HG03442 (cell line): Measurements from ENCODE around the gene FGD4.

ENCODE experiments used
- ATAC-seq: cut with Tn5 transposase; IDR thresholded peaks from one replicate; pipeline ENCODE4 v1.9.1; 2021; ENCODE audit warnings: mild to moderate bottlenecking, moderate library complexity; ENCODE audit not compliant: unreplicated experiment

Gene FGD4

DNA sequence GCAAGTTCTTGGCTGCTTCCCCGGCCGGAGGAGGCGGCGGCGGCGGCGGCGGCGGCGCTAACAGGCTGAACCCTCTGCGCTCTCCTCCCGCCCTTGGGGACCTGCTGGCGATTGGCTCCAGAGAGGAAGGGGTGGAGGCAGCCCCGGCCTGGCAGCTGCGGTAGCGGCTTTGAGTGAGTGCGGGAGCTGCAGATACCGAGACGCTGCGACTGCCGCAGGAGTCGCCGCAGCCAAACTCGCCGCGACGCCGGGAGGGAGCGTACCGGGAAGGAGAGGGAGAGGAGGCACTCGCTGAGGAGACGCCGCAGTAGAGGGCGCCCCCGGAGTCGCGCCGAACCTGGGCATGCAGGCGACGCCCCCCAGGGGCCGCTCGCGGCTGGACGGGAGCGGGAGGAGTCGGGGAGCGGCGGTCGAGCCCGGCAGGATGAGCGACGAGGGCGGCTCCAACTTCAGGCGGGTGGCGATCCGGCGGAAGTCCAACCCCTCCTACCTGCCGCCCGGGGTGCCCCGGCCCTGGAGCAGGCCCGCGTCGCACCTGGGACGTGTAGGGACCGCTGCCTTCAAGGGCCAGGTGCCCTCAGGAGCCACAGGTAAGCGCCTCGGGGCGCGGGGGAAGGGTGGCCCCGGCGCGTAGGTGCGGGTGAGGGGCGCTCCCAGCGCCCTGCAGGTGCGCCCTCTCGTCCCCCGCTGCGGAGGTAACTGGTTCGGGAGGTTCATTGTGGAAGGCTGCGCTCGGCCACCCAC lies at the start of gene FGD4:
Gene FGD4 (plus strand): TSS at position 189 of the 744 bp plus-strand sequence.
- peak; percentile 86 for ATAC-seq

DNA sequence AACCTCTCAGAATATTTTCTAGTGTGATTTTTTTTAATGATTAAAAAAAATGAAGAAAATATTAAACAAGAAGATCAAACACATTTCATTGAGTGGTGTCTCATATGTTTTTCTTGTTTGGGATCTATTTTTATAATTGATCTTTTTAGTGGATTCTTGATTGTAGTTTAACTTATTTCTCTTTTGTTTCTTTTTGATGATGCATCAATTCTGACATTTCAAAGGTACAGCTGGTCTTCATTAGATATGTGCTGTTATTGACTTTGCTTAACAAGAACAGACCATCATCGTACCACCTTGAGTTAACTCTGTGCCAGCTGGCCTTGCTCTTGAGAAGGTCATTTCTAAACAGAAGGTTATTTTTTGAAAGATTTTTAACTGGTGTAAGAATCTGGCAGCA lies 45.8 kb upstream of the FGD4 start:
- ATAC-seq: no peak

DNA sequence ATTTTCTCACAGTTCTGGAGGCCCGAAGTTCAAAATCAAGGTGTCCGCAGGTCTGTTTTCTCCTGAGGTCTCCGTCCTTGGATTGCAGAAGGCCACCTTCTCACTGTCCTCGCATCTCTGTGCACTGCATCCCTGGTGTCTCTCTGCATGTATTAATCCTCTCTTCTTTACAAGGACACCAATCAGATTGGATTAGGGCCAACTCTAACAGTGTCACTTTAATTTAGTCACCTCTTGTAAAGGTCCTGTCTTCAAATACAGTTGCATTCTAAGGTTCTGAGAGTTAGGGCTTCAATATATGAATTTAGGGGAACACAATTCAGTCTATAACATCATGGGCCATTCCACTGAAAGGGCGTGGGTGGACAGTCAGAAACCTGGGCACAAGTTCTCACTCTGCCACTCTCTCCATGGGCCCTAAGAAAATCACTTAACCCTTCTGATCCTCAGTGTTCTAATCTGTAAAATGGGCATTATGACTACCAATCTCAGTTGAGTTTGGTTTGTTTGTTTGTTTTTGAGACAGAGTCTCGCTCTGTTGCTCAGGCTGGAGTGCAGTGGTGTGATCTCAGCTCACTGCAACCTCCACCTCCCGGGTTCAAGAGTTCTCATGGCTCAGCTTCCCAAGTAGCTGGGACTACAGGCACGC lies 41.6 kb upstream of the FGD4 start:
- ATAC-seq: no peak

DNA sequence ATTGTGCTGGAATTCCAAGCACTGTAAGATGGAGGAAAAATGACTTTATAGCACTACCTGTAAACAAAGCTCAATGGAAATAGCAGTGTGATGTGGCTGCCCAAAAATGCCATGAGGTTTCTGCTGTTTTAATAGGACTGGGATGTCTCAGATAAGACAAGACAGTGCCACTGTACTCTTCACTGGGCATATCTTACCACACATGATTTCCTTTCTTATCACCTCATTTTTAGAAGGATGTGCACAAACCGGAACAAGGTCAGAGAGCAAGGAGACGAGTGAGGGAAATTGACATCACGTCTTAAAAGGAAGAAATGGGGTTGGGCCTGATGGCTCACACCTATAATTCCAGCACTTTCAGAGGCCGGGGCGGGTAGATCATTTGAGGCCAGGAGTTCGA lies 38.4 kb upstream of the FGD4 start:
- ATAC-seq: no peak

DNA sequence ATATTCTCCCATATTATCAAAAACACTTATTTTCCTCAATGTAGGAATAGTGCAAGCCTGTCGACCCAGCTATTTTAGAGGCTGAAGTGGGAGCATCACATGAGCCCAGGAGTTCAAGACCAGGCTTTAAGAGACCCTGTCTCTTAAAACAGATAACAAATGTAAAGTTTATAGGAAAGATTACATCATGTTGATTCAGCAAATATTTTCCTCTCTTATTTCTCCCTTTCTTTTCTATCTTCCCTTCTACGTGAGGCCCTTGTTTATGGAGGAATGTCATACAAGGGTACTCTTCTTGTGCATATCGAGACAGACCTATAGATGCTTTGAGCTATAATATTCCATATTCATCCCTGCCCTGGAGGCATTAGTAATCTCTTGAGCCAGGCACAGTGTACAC lies 36.5 kb upstream of the FGD4 start:
- ATAC-seq: no peak

DNA sequence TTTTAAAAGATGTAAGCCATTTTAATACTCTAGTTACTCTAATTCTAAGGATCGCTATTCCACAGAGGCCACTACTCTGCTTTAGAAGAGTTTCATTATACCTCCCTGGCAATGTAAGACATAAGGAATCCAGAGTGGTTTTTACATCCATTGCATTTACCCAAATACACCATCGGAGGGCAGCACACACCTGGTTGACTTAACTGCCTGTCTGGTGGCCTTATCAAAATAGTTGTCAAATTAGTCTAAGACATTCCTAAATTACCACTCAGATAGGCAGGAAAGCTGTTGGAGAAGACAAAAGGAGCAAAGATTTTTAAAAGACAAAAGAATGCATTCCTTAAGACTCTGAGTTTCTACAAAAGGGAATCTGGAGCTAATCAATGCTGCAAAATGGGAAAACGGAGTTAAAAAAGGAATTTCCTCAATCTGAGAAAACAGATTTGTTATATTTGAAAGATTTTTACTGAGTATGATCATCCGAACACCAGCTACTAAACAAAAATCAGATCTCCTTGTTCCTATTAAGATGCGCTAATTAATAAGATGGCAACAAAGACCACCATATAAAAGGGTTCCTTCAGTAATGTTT lies 33.8 kb upstream of the FGD4 start:
- peak; percentile 43 for ATAC-seq

DNA sequence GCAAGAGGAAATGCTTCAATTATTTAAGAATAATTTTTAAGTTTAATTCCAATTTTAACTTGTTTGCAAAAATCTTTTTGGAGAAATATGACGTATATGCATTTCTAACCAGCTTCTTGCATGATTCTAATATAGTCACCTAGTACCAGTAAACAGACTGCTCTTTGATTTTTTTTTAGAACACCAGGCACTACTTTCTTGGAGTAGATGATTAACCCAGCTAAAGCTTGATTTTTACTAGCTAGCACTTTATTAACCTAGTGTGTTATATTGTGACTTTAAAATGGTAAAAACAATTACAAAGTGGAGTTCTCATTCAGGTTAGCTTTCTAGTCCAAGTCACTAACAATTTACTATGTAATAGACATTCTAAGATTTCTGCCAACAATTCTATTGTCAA lies 32.6 kb upstream of the FGD4 start:
- no peak for ATAC-seq

DNA sequence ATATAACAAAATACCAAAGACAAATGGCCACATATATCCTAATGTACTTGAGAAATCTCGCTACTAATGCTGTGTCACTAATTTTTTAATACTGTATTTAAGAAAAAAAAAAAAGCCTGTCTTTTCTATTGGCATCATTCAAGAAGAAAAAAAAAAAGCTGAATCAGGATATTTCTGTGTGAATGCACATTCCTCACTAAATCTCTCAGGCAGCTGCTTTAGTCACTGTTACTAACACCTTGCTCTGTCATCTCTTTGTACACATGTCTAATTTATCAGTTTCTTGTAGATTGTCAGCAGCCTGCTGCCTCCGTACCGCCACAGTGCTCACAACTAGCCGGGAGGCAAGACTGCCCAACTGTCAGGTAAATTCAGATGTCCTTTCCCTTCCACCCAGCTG lies 32.0 kb upstream of the FGD4 start:
- no peak for ATAC-seq

DNA sequence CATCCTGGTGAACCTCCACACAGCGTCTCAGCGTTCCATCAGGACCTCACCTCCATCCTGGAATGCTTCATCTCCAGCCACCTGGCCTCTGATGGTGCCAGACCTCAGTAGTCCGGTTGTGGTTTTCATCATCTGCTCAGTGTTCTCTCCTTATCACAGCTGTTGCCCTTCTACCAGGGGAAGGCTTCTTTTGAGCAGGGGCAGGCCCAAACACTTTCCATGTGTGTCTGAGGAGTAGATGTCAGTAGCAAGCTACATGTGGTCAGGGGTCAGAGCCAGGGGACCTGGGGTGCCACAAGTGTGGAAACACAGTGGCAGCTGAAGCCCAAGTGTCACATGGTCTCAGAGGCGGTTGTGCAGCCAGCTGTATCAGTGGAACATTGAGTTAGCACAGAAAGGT lies 30.2 kb upstream of the FGD4 start:
- ATAC-seq: no peak

DNA sequence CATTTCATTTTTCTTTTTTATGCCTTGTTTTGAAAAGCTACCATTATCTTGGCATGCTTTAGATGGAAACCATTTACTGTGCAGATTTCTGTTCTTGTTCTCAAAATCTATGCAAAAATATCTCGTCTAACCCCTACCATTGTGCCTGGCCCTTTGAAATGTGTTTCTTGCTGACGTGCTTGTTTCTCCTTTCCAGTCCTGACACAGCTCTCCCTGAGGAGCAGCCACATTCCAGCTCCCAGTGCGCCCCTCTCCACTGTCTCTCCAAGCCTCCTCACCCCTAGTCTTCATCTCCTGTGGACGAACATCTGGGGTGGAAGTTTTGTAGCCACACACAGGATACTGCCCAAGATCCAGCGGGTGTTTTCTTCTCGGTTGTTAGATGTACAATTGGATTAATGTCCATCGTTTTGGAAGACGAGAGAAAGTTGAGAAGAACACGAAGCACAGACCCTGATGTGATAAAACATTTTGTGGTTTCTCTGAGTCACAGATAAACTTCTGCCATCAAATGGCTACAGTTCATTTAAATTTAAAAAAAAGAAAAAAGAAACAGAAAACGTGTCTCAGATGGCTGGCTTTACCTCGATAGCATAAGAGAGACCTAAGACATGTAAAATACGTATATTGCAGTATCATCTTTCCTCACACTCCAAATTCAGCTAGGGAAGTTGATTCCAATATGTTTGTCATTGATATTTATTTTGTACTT lies 21.9 kb upstream of the FGD4 start:
- ATAC-seq: no peak

DNA sequence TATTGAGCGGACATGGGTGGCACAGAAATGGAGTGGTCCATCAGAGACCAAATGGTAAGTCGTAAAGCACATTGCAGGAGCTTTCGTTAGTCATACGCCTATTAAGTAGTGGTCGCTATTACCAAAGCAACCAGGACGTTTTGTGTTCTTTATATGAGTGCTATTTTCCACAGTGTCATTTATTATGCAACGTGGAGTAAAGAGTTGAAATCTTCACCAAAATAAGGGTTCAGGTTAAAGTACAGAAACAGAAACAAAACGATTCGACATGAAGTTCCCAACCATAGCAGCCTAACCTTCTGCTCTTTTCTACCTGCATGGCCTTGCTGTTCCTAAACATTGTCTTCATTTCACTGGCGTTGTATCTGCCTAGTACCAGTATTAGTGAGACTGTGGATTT lies 20.1 kb upstream of the FGD4 start:
- no peak for ATAC-seq

DNA sequence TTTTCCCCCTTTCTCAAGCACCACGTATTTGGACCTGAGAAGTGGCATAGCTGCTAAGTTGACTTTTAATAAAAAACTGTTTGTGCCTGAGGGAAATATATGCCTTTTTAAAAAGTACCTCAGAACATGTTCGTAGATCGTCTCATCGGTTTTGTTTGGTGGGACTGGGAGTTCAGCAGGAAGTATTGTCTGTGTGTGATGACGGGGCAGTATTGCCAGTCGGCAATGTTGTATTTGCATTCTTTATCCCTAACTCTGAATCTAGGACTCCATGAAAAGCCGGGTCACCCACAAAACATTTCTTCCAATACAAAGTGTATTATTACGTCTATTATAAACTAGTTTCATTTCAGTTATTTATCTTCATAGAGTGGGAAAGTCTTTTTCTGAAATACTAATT lies 19.7 kb upstream of the FGD4 start:
- no peak for ATAC-seq

DNA sequence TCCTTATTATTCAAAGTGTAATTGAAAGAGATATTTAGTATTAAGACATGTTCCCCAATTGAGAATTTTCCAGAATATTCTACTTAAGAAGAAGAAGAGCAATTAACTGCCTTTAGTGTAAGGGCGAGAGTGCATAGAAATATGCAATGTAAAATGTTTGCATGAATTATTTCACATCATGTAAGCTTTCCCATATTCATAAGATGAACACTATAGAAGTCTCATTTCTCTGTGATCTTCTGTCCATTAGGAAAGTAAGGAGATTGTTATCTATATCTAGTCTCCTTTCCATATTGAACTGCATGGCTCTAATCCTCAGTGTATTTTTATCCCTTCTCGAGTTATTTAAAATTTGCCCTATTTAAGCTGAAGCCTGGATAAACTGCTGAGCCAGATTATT lies 17.1 kb upstream of the FGD4 start:
- no peak for ATAC-seq

DNA sequence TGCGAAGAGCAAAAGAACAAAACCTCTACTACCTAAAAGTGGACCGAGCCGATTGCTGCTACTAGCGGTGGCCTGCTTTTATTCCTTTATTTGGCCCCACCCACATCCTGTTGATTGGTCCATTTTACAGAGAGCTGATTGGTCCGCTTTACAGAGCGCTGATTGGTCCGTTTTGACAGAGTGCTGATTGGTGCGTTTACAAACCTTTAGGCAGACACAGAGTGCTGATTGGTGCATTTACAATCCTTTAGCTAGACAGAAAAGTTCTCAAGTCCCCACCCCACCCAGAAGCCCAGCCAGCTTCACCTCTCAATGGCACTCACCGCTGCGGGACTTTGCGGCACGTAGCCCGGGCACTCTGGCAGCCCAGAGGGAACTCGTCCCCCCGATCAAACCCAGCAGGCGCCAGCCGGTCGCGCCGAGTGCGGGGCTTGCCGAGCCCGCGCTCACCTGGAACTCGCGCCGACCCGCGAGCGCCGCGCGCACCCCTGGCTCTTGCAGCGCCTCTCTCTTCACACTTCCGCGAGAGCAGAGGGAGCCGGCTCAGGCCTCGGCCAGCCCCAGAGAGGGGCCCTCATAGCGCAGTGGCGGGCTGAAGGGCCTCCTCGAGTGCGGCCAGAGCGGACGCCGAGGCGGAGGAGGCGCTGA lies 8.7 kb upstream of the FGD4 start:
- no peak for ATAC-seq

DNA sequence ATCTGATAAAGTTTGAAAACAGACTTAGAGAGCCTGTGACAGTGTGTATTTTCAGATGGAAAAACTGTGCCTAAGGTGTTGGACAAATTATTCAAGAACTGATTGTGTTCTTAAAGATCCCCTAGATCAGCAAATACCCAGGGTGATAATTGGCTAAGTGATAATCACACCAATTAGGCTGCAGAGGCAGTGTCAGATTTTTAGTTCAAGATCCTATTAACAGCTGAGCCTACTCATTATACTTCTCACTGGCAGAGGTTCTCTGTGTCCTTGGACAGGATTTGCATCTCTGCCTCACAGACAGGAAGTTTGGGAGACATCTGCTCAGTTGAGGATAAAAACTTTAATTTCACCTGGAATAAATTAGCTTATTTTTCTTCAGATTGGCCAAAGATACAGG lies 4.3 kb upstream of the FGD4 start:
- no peak for ATAC-seq

DNA sequence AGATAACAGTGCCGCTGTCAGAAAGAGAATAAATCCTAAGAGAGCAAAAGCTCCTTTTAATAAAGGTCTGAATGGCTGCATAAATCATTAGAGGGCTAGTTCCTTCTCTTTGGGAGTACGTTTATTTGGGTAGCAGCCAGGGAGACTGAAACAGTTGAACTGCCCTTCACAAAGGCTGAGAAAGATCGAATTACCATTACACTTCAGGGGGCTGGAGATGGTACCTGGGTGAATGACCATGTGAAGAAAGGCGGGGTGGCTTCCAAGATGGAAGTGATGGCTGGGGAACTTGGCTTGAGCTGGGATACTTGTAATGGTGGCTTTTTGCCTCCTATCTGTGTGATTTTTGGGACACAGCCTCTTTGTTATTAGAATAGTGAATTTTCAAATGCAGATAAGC lies 1.7 kb upstream of the FGD4 start:
- no peak for ATAC-seq

DNA sequence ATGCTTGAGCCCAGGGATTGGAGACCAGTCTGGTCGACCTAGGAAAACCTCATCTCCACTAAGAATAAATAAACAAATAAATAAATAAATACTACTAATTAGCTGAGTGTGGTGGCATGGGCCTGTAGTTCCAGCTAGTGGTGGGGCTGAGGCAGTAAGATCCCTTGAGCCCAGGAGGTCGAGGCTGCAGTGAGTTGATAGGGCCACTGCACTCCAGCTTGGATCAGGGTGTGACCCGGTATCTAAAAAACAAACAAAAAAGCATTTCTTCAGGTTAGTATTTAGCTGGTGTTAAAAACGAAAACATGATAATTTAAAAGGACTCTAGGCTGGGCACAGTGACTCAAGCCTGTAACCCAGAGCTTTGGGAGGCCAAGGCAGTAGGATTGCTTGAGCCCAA lies 1.2 kb upstream of the FGD4 start:
- ATAC-seq: no peak

DNA sequence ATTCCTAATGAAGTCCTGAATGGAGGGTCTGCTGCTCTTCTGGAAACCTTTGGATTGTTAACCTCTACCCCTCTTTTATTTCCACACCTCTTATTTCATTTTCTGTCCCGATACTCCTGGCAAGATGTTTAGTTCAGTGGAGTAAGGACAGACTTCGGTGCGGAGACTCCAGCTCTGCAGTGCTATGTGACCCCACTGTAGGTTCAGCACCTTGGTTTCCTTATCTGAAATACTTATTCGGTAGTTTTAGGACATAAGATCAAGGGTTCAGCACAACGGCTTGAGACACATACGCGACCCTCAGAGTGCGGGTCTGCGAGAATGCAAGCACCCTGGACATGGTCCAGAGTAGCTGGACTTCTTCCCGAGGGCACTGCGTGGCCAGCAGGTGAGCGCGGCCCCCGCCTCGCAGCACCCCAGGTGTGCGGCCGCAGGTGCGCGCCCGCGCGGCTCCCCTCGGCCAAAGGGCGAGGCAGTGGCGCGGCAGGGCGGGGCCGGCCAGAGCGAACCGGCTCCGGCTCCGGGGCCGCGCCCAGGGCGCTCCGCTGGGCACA lies 465 bp upstream of the FGD4 start:
- ATAC-seq: no peak

DNA sequence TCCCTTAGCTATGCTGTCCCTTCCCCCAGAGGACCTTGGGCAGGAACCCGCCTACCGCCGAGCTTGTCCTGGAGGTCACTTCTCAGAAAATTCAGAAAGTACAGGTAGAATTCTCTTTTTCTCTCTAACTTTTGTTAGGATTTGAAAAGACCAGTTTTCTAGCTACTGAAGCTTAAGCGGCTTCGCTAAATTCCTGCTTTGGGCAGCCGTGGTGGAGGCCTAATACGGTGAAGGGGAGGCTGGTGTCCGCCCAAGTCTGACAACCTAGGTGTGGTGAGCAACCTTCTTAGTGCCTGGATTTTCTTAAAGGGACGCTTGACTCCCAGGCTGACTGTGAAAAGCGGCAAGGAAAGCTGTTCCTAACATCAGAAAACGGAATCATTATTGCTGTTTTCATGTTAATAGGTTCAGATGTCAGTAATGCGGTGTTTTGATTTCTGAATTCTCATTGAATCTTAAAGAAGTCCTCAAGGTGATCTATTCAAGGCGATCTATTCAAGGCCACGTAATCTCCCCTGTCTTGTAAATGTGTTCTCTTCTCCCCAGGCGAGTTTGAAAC lies 835 bp downstream of the FGD4 start:
- ATAC-seq: no peak

DNA sequence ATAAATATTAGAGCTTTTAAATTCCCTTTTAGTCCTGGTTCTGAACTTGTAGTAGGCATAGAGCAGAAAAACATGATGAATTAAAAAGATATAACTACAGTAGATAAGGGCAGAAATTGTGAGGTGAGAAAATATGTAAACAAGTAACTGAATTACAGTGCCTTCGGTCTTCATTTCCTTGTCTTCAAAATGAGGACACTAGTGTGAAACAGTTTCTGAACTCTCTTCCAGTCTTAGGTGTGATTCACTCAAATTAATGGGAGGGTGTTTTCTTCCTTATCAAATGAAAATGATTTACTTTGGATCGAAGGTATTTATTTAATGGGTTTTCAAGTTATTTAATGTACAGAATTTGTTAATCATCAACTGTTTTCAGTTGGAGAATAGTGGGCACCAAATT lies 1.5 kb downstream of the FGD4 start:
- no peak for ATAC-seq

DNA sequence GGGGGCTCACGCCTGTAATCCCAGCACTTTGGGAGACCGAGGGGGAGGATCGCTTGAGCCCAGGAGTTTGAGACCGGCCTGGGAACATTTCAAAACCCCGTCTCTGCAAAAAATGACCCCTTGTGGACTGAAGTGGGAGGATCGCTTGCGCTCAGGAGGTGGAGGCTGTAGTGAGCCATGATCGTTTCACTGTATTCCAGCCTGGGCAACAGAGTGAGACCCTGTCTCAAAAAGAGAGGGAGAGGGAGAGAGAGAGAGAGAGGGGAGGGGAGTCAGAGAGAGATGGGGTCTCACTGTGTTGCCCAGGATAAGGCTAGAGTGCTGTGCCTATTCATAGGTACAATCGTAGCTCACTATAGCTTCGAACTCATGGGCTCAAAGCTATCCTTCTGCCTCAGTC lies 2.8 kb downstream of the FGD4 start:
- no peak for ATAC-seq
